T47D (cell line): ENCODE data around the gene PROS1.
"Not testable (repeated sequence)": the region's sequence is repeated elsewhere in the genome, so short reads cannot be mapped to it uniquely, and the experiment has no call there.

Experiments used
- DNase-seq, 2 experiments: peaks; one replicate each; pipeline versions ENCODE4 v3.0.0 to v3.0.0-alpha.2; 2011 to 2012; ENCODE audit warnings: low read depth in 1 of 2, low spot score in 1 of 2
- JUND ChIP-seq: IDR thresholded peaks from 2 replicates; pipeline ENCODE4 v1.6.1; 2012; ENCODE audit warnings: low read depth
- in situ Hi-C: cut with HindIII; loops from 2 replicates; pipeline ENCODE4 v1.10.0; 2016; ENCODE audit warnings: low sequenced_read_pairs, low pct_unique_long_range_greater_than_20kb

Gene PROS1

GRCh38 chr3:93867425-93867824 lies 106.3 kb downstream of the PROS1 start:
- in situ Hi-C loops = no loop called here
- DNase-seq = no peak
- TF ChIP-seq JUND = no peak

GRCh38 chr3:93861017-93861416 lies 112.7 kb downstream of the PROS1 start:
- no peak for DNase-seq
- no peak for TF ChIP-seq JUND
- in situ Hi-C loops = no loop called here

- TF ChIP-seq JUND = no peak
- DNase-seq = no peak
- in situ Hi-C loops = no loop called here
These were observed 118.3 kb downstream of the PROS1 start for GRCh38 chr3:93855401-93855800.

GRCh38 chr3:93852228-93852627 lies 121.5 kb downstream of the PROS1 start:
- in situ Hi-C loops = not testable (repeated sequence)
- DNase-seq = peak in 1 of 2 experiments; percentile 7

GRCh38 chr3:93843981-93844380 lies 129.7 kb downstream of the PROS1 start:
- no peak for DNase-seq
- TF ChIP-seq JUND = no peak
- in situ Hi-C loops = no loop called here

GRCh38 chr3:93839193-93839592 lies 134.5 kb downstream of the PROS1 start:
- DNase-seq, in situ Hi-C loops: not testable (repeated sequence)
